Colonic mucosa (tissue), 4 donors: ENCODE results near the gene VWA1. TPM values are rescaled to one million over a fixed set of nuclear protein-coding genes. Genes with fewer than 3 reads are reported as not detected.
"Not testable (repeated sequence)": the region's sequence is repeated elsewhere in the genome, so short reads cannot be mapped to it uniquely, and the experiment has no call there.

Source experiments
- DNase-seq: peaks from one replicate; pipeline ENCODE4 v3.0.0-alpha.2; 2020
- H3K27ac ChIP-seq: fragments of 200-600 bp; one replicate; pipeline ENCODE4 v1.8.0; 2021
- H3K27me3 ChIP-seq: fragments of 200-600 bp; one replicate; pipeline ENCODE4 v1.8.0; 2021
- H3K36me3 ChIP-seq: fragments of 200-600 bp; one replicate; pipeline ENCODE4 v1.8.0; 2021
- H3K4me1 ChIP-seq: fragments of 200-600 bp; one replicate; pipeline ENCODE4 v1.8.0; 2021; ENCODE audit warnings: mild to moderate bottlenecking
- H3K4me3 ChIP-seq: fragments of 200-600 bp; one replicate; pipeline ENCODE4 v1.8.0; 2021
- H3K9ac ChIP-seq, 2 donors: one replicate each; pipeline ENCODE4 v1.7.0; 2013; ENCODE audit warnings: control low read depth in 2 of 2, low read depth in 2 of 2, low read length in 2 of 2
- H3K9me3 ChIP-seq: fragments of 200-600 bp; one replicate; pipeline ENCODE4 v1.8.0; 2021
- CTCF ChIP-seq: fragments of 200-600 bp; IDR thresholded peaks from one replicate; pipeline ENCODE4 v1.8.0; 2022; ENCODE audit warnings: antibody characterized with exemption, mild to moderate bottlenecking
- intact Hi-C: fragments of 100-400 bp; cut with DNase I; formaldehyde crosslinking; loops from one replicate; pipeline ENCODE4 v1.14.1; 2022
- total RNA-seq, 2 donors: library from RNA; stranded (reverse); fragmentation: NEBNext Ultra II Directional in 1 of 2; extraction: Animal tissue kit (Norgen Biotek cat#: 25700) in 1 of 2; gene quantifications; one replicate each; pipeline ENCODE4 v1.2.1, GENCODE V29; 2021
- donor health status: healthy.
- donor health status: DM: no; HTN: no; CAD: no.
- donor health status: DM: no; HTN: no; CAD: no.

The VWA1 gene
- total RNA-seq, 2 donors from 2014 or later = 43.5 to 74.0 TPM

- Histone ChIP-seq H3K4me3 (no peak overlapping the region), H3K27me3 (no peaks in the 10 kb centered on the region), H3K9ac (no peak overlapping the region), H3K36me3 (peaks cover 5% of the 10 kb centered on the region), H3K27ac (no peak overlapping the region), H3K9me3 (no peaks in the 10 kb centered on the region), H3K4me1 (no peaks in the 10 kb centered on the region)
- no peak for TF ChIP-seq CTCF
- intact Hi-C loops = no loop called here
- no peak for DNase-seq
These were observed 47.4 kb downstream of the VWA1 start for GRCh38 chr1:1482856-1483255.

- H3K4me1 ChIP-seq = no peaks in the 10 kb centered on the region
- intact Hi-C loops = no loop called here
- H3K36me3 ChIP-seq = peaks cover 5% of the 10 kb centered on the region
- H3K9me3 ChIP-seq = no peaks in the 10 kb centered on the region
- no peak for DNase-seq
- TF ChIP-seq CTCF = no peak
- H3K9ac ChIP-seq = no peak overlapping the region
- no peak overlapping the region for H3K27ac ChIP-seq
- no peaks in the 10 kb centered on the region for H3K27me3 ChIP-seq
- H3K4me3 ChIP-seq = no peak overlapping the region
These were observed 48.2 kb downstream of the VWA1 start for GRCh38 chr1:1483714-1484113.

GRCh38 chr1:1484976-1485750 is 49.7 kb downstream of the VWA1 start:
- H3K36me3 ChIP-seq = peaks cover 13% of the 10 kb centered on the region
- H3K9me3 ChIP-seq, DNase-seq, H3K27me3 ChIP-seq, H3K4me3 ChIP-seq, H3K9ac ChIP-seq, intact Hi-C loops, H3K27ac ChIP-seq, H3K4me1 ChIP-seq: not testable (repeated sequence)

GRCh38 chr1:1485755-1486317 is 50.3 kb downstream of the VWA1 start:
- H3K9ac ChIP-seq, intact Hi-C loops, H3K27ac ChIP-seq, H3K9me3 ChIP-seq, H3K4me3 ChIP-seq, H3K4me1 ChIP-seq, H3K27me3 ChIP-seq, DNase-seq: not testable (repeated sequence)
- H3K36me3 ChIP-seq = peaks cover 13% of the 10 kb centered on the region

- H3K4me3 ChIP-seq = no peak overlapping the region
- H3K27me3 ChIP-seq = no peaks in the 10 kb centered on the region
- no peak for DNase-seq
- H3K4me1 ChIP-seq = no peaks in the 10 kb centered on the region
- H3K27ac ChIP-seq = no peak overlapping the region
- H3K9ac ChIP-seq = no peak overlapping the region
- peaks cover 10% of the 10 kb centered on the region for H3K36me3 ChIP-seq
- intact Hi-C loops = no loop called here
- no peaks in the 10 kb centered on the region for H3K9me3 ChIP-seq
- TF ChIP-seq CTCF = no peak
These were observed 52.2 kb downstream of the VWA1 start for GRCh38 chr1:1487701-1488100.

GRCh38 chr1:1489231-1489630 is 53.7 kb downstream of the VWA1 start:
- Histone ChIP-seq H3K4me1 (no peaks in the 10 kb centered on the region), H3K9me3 (no peaks in the 10 kb centered on the region), H3K27ac (no peak overlapping the region), H3K27me3 (no peaks in the 10 kb centered on the region), H3K9ac (no peak overlapping the region), H3K36me3 (peaks cover 8% of the 10 kb centered on the region), H3K4me3 (no peak overlapping the region)
- intact Hi-C loops = no loop called here
- TF ChIP-seq CTCF = no peak
- DNase-seq = no peak
